GM21717 (cell line): ENCODE data around the gene GABBR2.
"Not testable (repeated sequence)": the region's sequence is repeated elsewhere in the genome, so short reads cannot be mapped to it uniquely, and the experiment has no call there.

ENCODE experiments used
- ATAC-seq: cut with Tn5 transposase; IDR thresholded peaks from one replicate; pipeline ENCODE4 v1.9.1; 2021; ENCODE audit warnings: mild to moderate bottlenecking, moderate library complexity; ENCODE audit not compliant: unreplicated experiment

The GABBR2 gene

GRCh38 chr9:98271479-98271878 lies 437.3 kb downstream of the GABBR2 start:
- ATAC-seq: no peak

GRCh38 chr9:98270284-98270683 lies 438.5 kb downstream of the GABBR2 start:
- ATAC-seq: not testable (repeated sequence)

- not testable (repeated sequence) for ATAC-seq
Measured at GRCh38 chr9:98269652-98270051, 439.1 kb downstream of the GABBR2 start.

- ATAC-seq: not testable (repeated sequence)
Measured at GRCh38 chr9:98267556-98267955, 441.2 kb downstream of the GABBR2 start.

- ATAC-seq: no peak
Measured at GRCh38 chr9:98264516-98264915, 444.2 kb downstream of the GABBR2 start.

GRCh38 chr9:98263482-98264357 lies 445.0 kb downstream of the GABBR2 start:
- peak; percentile 86 for ATAC-seq

GRCh38 chr9:98263080-98263479 lies 445.7 kb downstream of the GABBR2 start:
- ATAC-seq: no peak

GRCh38 chr9:98262056-98262455 lies 446.7 kb downstream of the GABBR2 start:
- ATAC-seq: no peak

GRCh38 chr9:98260635-98261034 lies 448.1 kb downstream of the GABBR2 start:
- ATAC-seq: no peak

GRCh38 chr9:98259791-98260190 lies 448.9 kb downstream of the GABBR2 start:
- no peak for ATAC-seq

GRCh38 chr9:98256756-98257155 lies 452.0 kb downstream of the GABBR2 start:
- ATAC-seq: no peak

- peak; percentile 80 for ATAC-seq
Measured at GRCh38 chr9:98255578-98256296, 453.0 kb downstream of the GABBR2 start, which contains the start of gene TBC1D2. TBC1D2 (minus strand) TSS chr9:98255649; CDS start chr9:98255541, 108 bp downstream.

GRCh38 chr9:98255061-98255577 lies 453.6 kb downstream of the GABBR2 start:
- ATAC-seq: peak; percentile 28

- ATAC-seq: no peak
Measured at GRCh38 chr9:98254228-98255060, 454.3 kb downstream of the GABBR2 start.

GRCh38 chr9:98253565-98253964 lies 455.2 kb downstream of the GABBR2 start:
- ATAC-seq: no peak

GRCh38 chr9:98251551-98251950 lies 457.2 kb downstream of the GABBR2 start:
- ATAC-seq: no peak

- no peak for ATAC-seq
Measured at GRCh38 chr9:98249771-98250170, 459.0 kb downstream of the GABBR2 start.

GRCh38 chr9:98248737-98249474 lies 459.8 kb downstream of the GABBR2 start:
- ATAC-seq: no peak

- no peak for ATAC-seq
Measured at GRCh38 chr9:98247831-98248657, 460.7 kb downstream of the GABBR2 start.
